ENCODE data around the gene C6orf120. TPM values are rescaled to one million over a fixed set of nuclear protein-coding genes. Genes with fewer than 3 reads are reported as not detected.
A peak's percentile ranks its signal among the peaks of the same experiment; 100 is the strongest.

C6orf120 gene
- total RNA-seq, 1 experiment from 2014 or later, result 18.6 TPM

DNA sequence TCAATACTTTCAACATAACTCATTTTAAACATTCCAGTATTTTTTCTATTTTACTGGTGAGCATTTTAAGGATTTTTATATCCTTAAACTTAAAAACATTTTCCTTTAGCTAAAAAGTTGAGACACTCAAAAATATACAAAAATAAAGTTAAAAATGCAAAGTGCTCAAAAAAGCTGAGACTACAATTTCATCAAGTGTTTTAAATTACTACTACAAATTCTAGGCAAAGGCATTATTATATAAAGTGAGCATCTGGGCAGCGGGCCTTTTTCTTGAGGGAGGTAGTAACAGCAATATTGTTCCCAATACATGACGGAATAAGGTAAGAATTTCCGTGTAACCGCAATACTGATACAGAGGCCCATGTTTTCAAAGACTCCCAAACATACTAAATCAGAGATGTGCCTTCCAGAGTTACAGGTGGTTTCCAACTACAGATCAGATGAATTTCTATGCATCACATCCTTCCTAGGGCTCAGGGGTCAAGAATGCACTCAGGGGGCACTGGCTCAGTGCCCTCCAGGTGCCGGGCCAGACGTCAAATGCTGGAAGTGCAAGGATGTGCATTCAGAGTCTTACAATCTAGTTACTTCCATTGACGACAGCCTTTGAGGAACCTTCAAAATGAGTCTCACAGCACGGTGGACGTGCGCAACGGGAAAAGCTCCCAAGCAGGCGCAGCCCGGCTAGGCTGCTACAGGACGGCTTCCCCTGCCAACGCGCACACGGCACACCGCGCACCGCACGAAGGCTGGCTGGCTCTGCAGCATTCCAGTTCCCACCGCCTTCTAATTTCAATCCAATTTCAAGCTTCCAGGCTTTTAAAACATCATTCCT lies 20.7 kb downstream of the C6orf120 start:
- DNase-seq, result peak; percentile 71
- H3K4me1 ChIP-seq (ENCODE audit: insufficient read depth, low read length), result peaks cover 13% of the 10 kb centered on the region
- peaks cover 4% of the 10 kb centered on the region; the same call in 1 of the 2 replicates for H4K20me1 ChIP-seq (ENCODE audit: low read length)
- ChIA-PET POLR2A (ENCODE audit: unreplicated experiment) (no interaction called here), CTCF (no interaction called here)
- H3K9ac ChIP-seq (ENCODE audit: low read length), result peak overlapping the region; percentile 74
- ATAC-seq, result peak; percentile 42
- H3K36me3 ChIP-seq (ENCODE audit: low read depth, low read length), result no peaks in the 10 kb centered on the region
- peak overlapping the region; percentile 75 for H3K4me3 ChIP-seq (ENCODE audit: low read length)
- H3K27ac ChIP-seq (ENCODE audit: low read length), result peak overlapping the region; percentile 70
- intact Hi-C loops (cut with micrococcal nuclease), result loop anchor here (2.0 to 10.0 kb wide), 3 partner anchors 20 to 832 kb away; partner anchors contain the start of genes C6orf120, DYNLT2, ERMARD and PSMB1
- H3K4me2 ChIP-seq (ENCODE audit: low read length), result peak overlapping the region; percentile 93
- H3K27me3 ChIP-seq (ENCODE audit: low read length), result no peaks in the 10 kb centered on the region
- no peaks in the 10 kb centered on the region for H3K9me3 ChIP-seq (ENCODE audit: low read length)
- no peaks in the 10 kb centered on the region for H3K9me2 ChIP-seq (replicated peaks; ENCODE audit: low read length)
- H2AFZ ChIP-seq (ENCODE audit: low read length), result peak overlapping the region; percentile 70
- no peak for TF ChIP-seq CTCF (conservative IDR thresholded peaks at IDR 0.05; ENCODE audit: low read depth, low read length)
- no peak for TF ChIP-seq EZH2 (IDR thresholded peaks at IDR 0.05; ENCODE audit: low read length, unreplicated experiment)
- TF ChIP-seq EZH2phosphoT487 (IDR thresholded peaks at IDR 0.05; ENCODE audit: borderline replicate concordance, low read length), result no peak
- H3K79me2 ChIP-seq (ENCODE audit: low read length), result peaks cover 37% of the 10 kb centered on the region
- no peaks in the 10 kb centered on the region for H3F3A ChIP-seq (ENCODE audit: low read length, unreplicated experiment)
- TSS peak; percentile 52 for BruUV-seq (replicated peaks)

DNA sequence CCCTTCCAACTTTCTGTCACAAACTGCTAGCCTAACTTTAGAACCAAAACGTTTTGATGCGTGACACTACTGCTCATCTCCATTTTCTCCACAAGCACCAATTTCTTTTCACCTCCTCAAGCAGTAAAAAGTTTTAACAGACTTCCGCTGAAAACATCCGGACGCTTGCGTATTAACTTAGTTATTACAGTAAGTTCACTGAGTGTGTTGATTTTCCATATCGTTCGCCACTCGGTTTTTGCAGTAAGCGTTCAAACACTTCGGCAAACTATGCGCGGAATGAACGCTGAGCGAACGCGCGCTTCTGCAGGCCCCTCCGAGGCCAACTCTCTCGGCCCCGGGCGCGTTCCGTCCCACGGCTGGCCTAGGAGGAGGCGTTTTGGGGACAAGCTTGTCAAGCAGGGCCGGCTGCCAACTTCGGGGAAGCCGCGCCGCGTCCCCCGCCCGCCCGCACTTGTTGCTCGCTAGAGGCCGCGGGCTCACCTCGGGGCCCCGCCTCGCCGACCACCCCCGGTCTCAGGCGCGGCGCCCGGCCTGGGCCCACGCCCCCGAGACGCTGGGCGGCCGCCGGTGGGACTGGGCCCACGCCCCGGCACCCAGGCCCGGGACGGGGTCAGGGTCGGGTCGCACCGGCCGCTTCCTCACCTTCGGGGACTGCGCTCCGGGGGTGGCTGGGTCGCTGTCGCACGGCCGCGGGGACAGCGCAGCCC lies 21.4 kb downstream of the C6orf120 start:
- intact Hi-C loops (cut with micrococcal nuclease), result loop anchor here (2.0 to 10.0 kb wide), 3 partner anchors 21 to 831 kb away; partner anchors contain the start of genes C6orf120, DYNLT2, ERMARD and PSMB1
- peak overlapping the region; percentile 74 for H3K9ac ChIP-seq (ENCODE audit: low read length)
- TF ChIP-seq EZH2 (IDR thresholded peaks at IDR 0.05; ENCODE audit: low read length, unreplicated experiment) (no peak), EZH2phosphoT487 (IDR thresholded peaks at IDR 0.05; ENCODE audit: borderline replicate concordance, low read length) (no peak)
- no TSS peak for BruUV-seq (replicated peaks)
- peak; percentile 20 for ATAC-seq
- H3K4me2 ChIP-seq (ENCODE audit: low read length), result peak overlapping the region; percentile 93
- no peaks in the 10 kb centered on the region for H3K27me3 ChIP-seq (ENCODE audit: low read length)
- peak; percentile 29 for DNase-seq
- no peaks in the 10 kb centered on the region for H3K36me3 ChIP-seq (ENCODE audit: low read depth, low read length)
- CTCF ChIA-PET, result no interaction called here
- H3K4me3 ChIP-seq (ENCODE audit: low read length), result peak overlapping the region; percentile 75
- peaks cover 13% of the 10 kb centered on the region for H3K4me1 ChIP-seq (ENCODE audit: insufficient read depth, low read length)
- H3K79me2 ChIP-seq (ENCODE audit: low read length), result peaks cover 37% of the 10 kb centered on the region
- no peaks in the 10 kb centered on the region for H3K9me2 ChIP-seq (replicated peaks; ENCODE audit: low read length)
- peak overlapping the region; percentile 70 for H2AFZ ChIP-seq (ENCODE audit: low read length)
- H3K27ac ChIP-seq (ENCODE audit: low read length), result peak overlapping the region; percentile 70
- POLR2A ChIA-PET (ENCODE audit: unreplicated experiment), result no interaction called here
- H4K20me1 ChIP-seq (ENCODE audit: low read length), result peaks cover 4% of the 10 kb centered on the region; the same call in 1 of the 2 replicates
- H3F3A ChIP-seq (ENCODE audit: low read length, unreplicated experiment), result no peaks in the 10 kb centered on the region
- H3K9me3 ChIP-seq (ENCODE audit: low read length), result no peaks in the 10 kb centered on the region

DNA sequence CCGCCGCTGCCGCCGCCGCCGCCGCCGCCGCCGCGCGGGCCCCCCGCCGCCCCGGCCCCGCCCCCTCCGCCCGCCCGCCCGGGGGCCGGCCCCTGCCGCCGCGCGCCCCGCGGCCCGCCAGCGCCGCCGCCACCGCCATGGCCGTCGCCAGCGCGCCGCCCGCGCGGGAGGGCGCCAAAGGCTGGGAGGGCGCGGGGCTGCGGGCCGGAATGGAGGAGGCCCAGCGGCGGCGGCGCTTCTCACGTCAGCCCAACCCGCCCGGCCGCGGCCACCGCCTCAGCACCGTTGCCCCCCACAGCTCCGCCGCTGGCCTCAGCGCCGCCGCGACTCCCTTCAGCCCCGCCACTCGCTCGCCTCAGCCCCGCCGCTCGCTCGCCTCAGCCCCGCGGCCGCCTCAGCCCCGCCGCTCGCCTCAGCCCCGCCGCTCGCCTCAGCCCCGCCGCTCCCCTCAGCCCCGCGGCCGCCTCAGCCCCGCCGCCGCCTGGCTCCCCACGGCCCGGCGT lies 22.1 kb downstream of the C6orf120 start:
- TF ChIP-seq EZH2 (IDR thresholded peaks at IDR 0.05; ENCODE audit: low read length, unreplicated experiment), result no peak
- no peak for TF ChIP-seq CTCF (conservative IDR thresholded peaks at IDR 0.05; ENCODE audit: low read depth, low read length)
- no peak for TF ChIP-seq EZH2phosphoT487 (IDR thresholded peaks at IDR 0.05; ENCODE audit: borderline replicate concordance, low read length)
- Histone ChIP-seq H3K9ac (ENCODE audit: low read length) (no peak overlapping the region), H3K27ac (ENCODE audit: low read length) (no peak overlapping the region), H3K4me1 (ENCODE audit: insufficient read depth, low read length) (peaks cover 13% of the 10 kb centered on the region), H3K4me2 (ENCODE audit: low read length) (no peak overlapping the region), H3F3A (ENCODE audit: low read length, unreplicated experiment) (no peaks in the 10 kb centered on the region), H3K9me3 (ENCODE audit: low read length) (no peaks in the 10 kb centered on the region), H4K20me1 (ENCODE audit: low read length) (peaks cover 4% of the 10 kb centered on the region; the same call in 1 of the 2 replicates), H3K9me2 (replicated peaks; ENCODE audit: low read length) (no peaks in the 10 kb centered on the region), H2AFZ (ENCODE audit: low read length) (no peak overlapping the region), H3K4me3 (ENCODE audit: low read length) (no peak overlapping the region), H3K79me2 (ENCODE audit: low read length) (peaks cover 35% of the 10 kb centered on the region), H3K36me3 (ENCODE audit: low read depth, low read length) (no peaks in the 10 kb centered on the region), H3K27me3 (ENCODE audit: low read length) (no peaks in the 10 kb centered on the region)
- CTCF ChIA-PET, result no interaction called here
- no peak for DNase-seq
- peak; percentile 9 for ATAC-seq
- intact Hi-C loops (cut with micrococcal nuclease), result loop anchor here (2.0 to 10.0 kb wide), 3 partner anchors 21 to 831 kb away; partner anchors contain the start of genes C6orf120, DYNLT2, ERMARD and PSMB1
- no TSS peak for BruUV-seq (replicated peaks)
- POLR2A ChIA-PET (ENCODE audit: unreplicated experiment), result no interaction called here

Data from PC-3 (cell line).